ENCODE results near the gene CANT1. TPM values are rescaled to one million over a fixed set of nuclear protein-coding genes. Genes with fewer than 3 reads are reported as not detected.

Gene CANT1
- total and polyA plus RNA-seq, 9 of the 15 experiments (the other 6 are each of a cell fraction or from before 2014, with no cell fraction given): 2.7 to 66.4 (median 22.5) TPM

DNA sequence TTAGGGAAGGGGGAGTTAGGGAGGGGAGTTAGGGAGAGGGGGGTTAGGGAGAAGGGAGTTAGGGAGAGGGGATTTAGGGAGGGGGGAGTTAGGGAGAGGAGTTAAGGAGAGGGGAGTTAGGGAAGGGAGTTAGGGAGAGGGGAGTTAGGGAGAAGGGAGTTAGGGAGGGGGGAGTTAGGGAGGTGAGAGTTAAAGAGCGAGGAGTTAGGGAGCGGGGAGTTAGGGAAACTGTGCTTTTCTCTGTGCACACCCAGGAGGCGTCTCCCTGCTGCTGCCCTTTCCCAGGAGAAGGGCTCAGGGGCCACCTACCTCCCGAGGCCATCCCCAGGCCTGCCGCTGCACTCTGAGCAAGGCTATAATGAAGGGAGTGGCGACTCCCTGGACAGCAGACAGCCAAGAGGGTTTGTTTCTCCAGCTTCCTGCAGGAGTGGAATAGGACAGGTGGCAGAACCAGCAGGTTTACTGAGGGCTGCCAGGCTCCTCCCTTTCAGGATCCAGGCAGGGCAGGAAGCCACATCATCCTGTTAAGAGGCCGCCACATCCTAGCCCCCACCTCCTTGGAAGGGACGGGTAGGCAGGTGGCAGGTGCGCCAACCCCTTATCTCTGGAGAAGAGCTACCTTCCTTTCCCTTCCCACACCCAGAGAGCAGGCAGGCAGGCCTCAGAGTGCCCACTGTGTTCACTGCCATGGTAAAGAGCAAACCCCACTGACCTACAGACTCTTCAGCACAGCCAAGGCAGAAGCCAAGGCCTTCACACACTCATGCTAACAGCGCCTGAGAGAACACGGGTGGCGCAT, 4.3 kb downstream of the CANT1 start:
- no peak overlapping the region for H3K4me3 ChIP-seq
- peak overlapping the region in 1 of 2 experiments; percentile 27; a peak in 1 of 4 replicates for H3K9ac ChIP-seq (ENCODE audit: insufficient read depth in 1 of 2, low read depth in 2 of 2, low read length in 2 of 2)
- no peak overlapping the region for H3K4me2 ChIP-seq (ENCODE audit: insufficient read depth, low read length)
- intact Hi-C loops (cut with micrococcal nuclease): no loop called here
- H3K79me2 ChIP-seq (ENCODE audit: control insufficient read depth, insufficient read depth, low read length): peaks cover 75% of the 10 kb centered on the region
- no peaks in the 10 kb centered on the region for H3K9me3 ChIP-seq (replicated peaks; ENCODE audit: control insufficient read depth, insufficient read depth, low read depth, low read length)
- FAIRE-seq: no peak
- ATAC-seq: no peak
- no TSS peak for BruUV-seq (replicated peaks)
- H2AFZ ChIP-seq (ENCODE audit: low read depth, low read length): no peak overlapping the region
- peaks cover 30% of the 10 kb centered on the region; the same call in 2 of the 3 replicates for H3K36me3 ChIP-seq (ENCODE audit: control insufficient read depth, insufficient read depth, low read length)
- ChIA-PET POLR2A (interaction anchor here (0.7 to 1.3 kb wide), 2 partner anchors 9 to 29 kb away, joined by 3 to 8 read pairs; no protein-coding TSS in a partner anchor), CTCF (ENCODE audit: low intra/inter-chr PET ratio) (no interaction called here)
- peaks cover 8% of the 10 kb centered on the region for H3K9me1 ChIP-seq (ENCODE audit: control insufficient read depth, insufficient read depth, low read length)
- no peak for DNase-seq (ENCODE audit: extremely low read depth in 1 of 4, low spot score in 3 of 4)
- no peak for TF ChIP-seq JUN (IDR thresholded peaks at IDR 0.05; ENCODE audit: borderline replicate concordance, low read depth, low read length)
- TF ChIP-seq JUN (CRISPR knock-in tag; IDR thresholded peaks at IDR 0.05; ENCODE audit: borderline replicate concordance): no peak
- TF ChIP-seq ZBTB33 (CRISPR knock-in tag; IDR thresholded peaks at IDR 0.05): peak; percentile 74; the same call in 1 of the 2 replicates
- in situ Hi-C loops (cut with MboI): no loop called here
- H3K4me1 ChIP-seq (replicated peaks in 1 of 2; ENCODE audit: control insufficient read depth in 2 of 2, insufficient read depth in 2 of 2, low read length in 2 of 2): peaks cover 8 to 30% of the 10 kb centered on the region in 2 experiments; a peak in 4 of 5 replicates
- H3K27ac ChIP-seq (ENCODE audit: extremely low read depth, low read depth, low read length): no peak overlapping the region
- peaks cover 25% of the 10 kb centered on the region for H4K20me1 ChIP-seq (replicated peaks; ENCODE audit: control insufficient read depth, insufficient read depth, low read length)
- no peaks in the 10 kb centered on the region for H3K27me3 ChIP-seq (ENCODE audit: control insufficient read depth in 2 of 2, insufficient read depth in 2 of 2, low read length in 2 of 2)
- WGBS (ENCODE audit: insufficient coverage, low coverage, missing lambda C conversion rate): 79% methylated on average over 8 of the region's 12 CpGs
